IgD-negative memory B cell (primary cell): ENCODE measurements around the gene ACACA. TPM values are rescaled to one million over a fixed set of nuclear protein-coding genes. Genes with fewer than 3 reads are reported as not detected.
A peak's percentile ranks its signal among the peaks of the same experiment; 100 is the strongest.

Source experiments
- H3K27ac Mint-ChIP-seq, 3 donors: one replicate each; pipeline ENCODE4 v1.8.0; 2020 to 2022; ENCODE audit warnings: mild to moderate bottlenecking in 3 of 3, mixed read lengths in 3 of 3, moderate library complexity in 1 of 3
- H3K27me3 Mint-ChIP-seq: one replicate; pipeline ENCODE4 v1.8.0; 2021; ENCODE audit warnings: mixed read lengths
- H3K36me3 Mint-ChIP-seq: one replicate; pipeline ENCODE4 v1.8.0; 2020; ENCODE audit warnings: mild to moderate bottlenecking, mixed read lengths
- H3K4me1 Mint-ChIP-seq, 3 donors: one replicate each; pipeline ENCODE4 v1.8.0; 2020 to 2022; ENCODE audit warnings: mixed read lengths in 3 of 3, mild to moderate bottlenecking in 1 of 3
- H3K4me3 Mint-ChIP-seq, 4 donors: one replicate each; pipeline ENCODE4 v1.8.0; 2020 to 2022; ENCODE audit warnings: mild to moderate bottlenecking in 4 of 4, mixed read lengths in 4 of 4, moderate library complexity in 3 of 4
- H3K9me3 Mint-ChIP-seq, 3 donors: one replicate each; pipeline ENCODE4 v1.8.0; 2020 to 2021; ENCODE audit warnings: mixed read lengths in 3 of 3, mild to moderate bottlenecking in 1 of 3
- polyA plus RNA-seq: library from polyadenylated mRNA; unstranded; fragments of 300-500 nt; fragmentation: Illumina TruSeq; gene quantifications from one replicate; pipeline ENCODE4 v1.2.3, GENCODE V29; 2021

Gene ACACA
- polyA plus RNA-seq, 1 donor from 2014 or later: 6.0 TPM

GRCh38 chr17:37098152-37098551, 308.5 kb downstream of the ACACA start:
- no peaks in the 10 kb centered on the region for H3K27me3 Mint-ChIP-seq
- peaks cover 16% of the 10 kb centered on the region for H3K36me3 Mint-ChIP-seq
- H3K27ac Mint-ChIP-seq: peak overlapping the region in 1 of 3 donors; percentile 80
- H3K4me3 Mint-ChIP-seq: no peak overlapping the region
- no peaks in the 10 kb centered on the region for H3K4me1 Mint-ChIP-seq
- no peaks in the 10 kb centered on the region for H3K9me3 Mint-ChIP-seq

- Mint-ChIP-seq H3K9me3 (no peaks in the 10 kb centered on the region), H3K27ac (no peak overlapping the region), H3K4me3 (no peak overlapping the region), H3K4me1 (no peaks in the 10 kb centered on the region), H3K27me3 (no peaks in the 10 kb centered on the region), H3K36me3 (peaks cover 19% of the 10 kb centered on the region)
Observed at GRCh38 chr17:37097154-37097553, 309.5 kb downstream of the ACACA start.

GRCh38 chr17:37096071-37096470, 310.6 kb downstream of the ACACA start:
- no peaks in the 10 kb centered on the region for H3K9me3 Mint-ChIP-seq
- no peaks in the 10 kb centered on the region for H3K27me3 Mint-ChIP-seq
- H3K27ac Mint-ChIP-seq: no peak overlapping the region
- peaks cover 15% of the 10 kb centered on the region for H3K36me3 Mint-ChIP-seq
- no peaks in the 10 kb centered on the region for H3K4me1 Mint-ChIP-seq
- H3K4me3 Mint-ChIP-seq: no peak overlapping the region

- H3K27me3 Mint-ChIP-seq: no peaks in the 10 kb centered on the region
- peaks cover 3 to 8% (median 3%) of the 10 kb centered on the region in 3 donors for H3K4me1 Mint-ChIP-seq
- H3K4me3 Mint-ChIP-seq: no peak overlapping the region
- no peak overlapping the region for H3K27ac Mint-ChIP-seq
- no peaks in the 10 kb centered on the region for H3K9me3 Mint-ChIP-seq
- H3K36me3 Mint-ChIP-seq: peaks cover 12% of the 10 kb centered on the region
Observed at GRCh38 chr17:37094391-37094790, 312.2 kb downstream of the ACACA start.

- Mint-ChIP-seq H3K9me3 (no peaks in the 10 kb centered on the region), H3K36me3 (peaks cover 12% of the 10 kb centered on the region), H3K27me3 (no peaks in the 10 kb centered on the region), H3K4me1 (peaks cover 3 to 8% (median 3%) of the 10 kb centered on the region in 3 donors), H3K27ac (no peak overlapping the region), H3K4me3 (no peak overlapping the region)
Observed at GRCh38 chr17:37092701-37093100, 313.9 kb downstream of the ACACA start.

GRCh38 chr17:37092071-37092470, 314.6 kb downstream of the ACACA start:
- H3K27ac Mint-ChIP-seq: no peak overlapping the region
- H3K4me1 Mint-ChIP-seq: peaks cover 3 to 8% (median 3%) of the 10 kb centered on the region in 3 donors
- no peak overlapping the region for H3K4me3 Mint-ChIP-seq
- peaks cover 10% of the 10 kb centered on the region for H3K36me3 Mint-ChIP-seq
- H3K27me3 Mint-ChIP-seq: no peaks in the 10 kb centered on the region
- no peaks in the 10 kb centered on the region for H3K9me3 Mint-ChIP-seq

- H3K4me1 Mint-ChIP-seq: peaks cover 3 to 8% (median 3%) of the 10 kb centered on the region in 3 donors
Observed at GRCh38 chr17:37090941-37091340, 315.7 kb downstream of the ACACA start.

GRCh38 chr17:37089956-37090355, 316.7 kb downstream of the ACACA start:
- Mint-ChIP-seq H3K36me3 (peaks cover 20% of the 10 kb centered on the region), H3K4me1 (peaks cover 3 to 8% (median 3%) of the 10 kb centered on the region in 3 donors), H3K27ac (peak overlapping the region; percentile 20 to 71 (median 26)), H3K9me3 (no peaks in the 10 kb centered on the region), H3K4me3 (peak overlapping the region in 1 of 4 donors; percentile 31), H3K27me3 (no peaks in the 10 kb centered on the region)

More at GRCh38 chr17:37090941-37091340, 315.7 kb downstream of the ACACA start:
- Mint-ChIP-seq H3K4me3 (peak overlapping the region in 1 of 4 donors; percentile 39), H3K27me3 (no peaks in the 10 kb centered on the region), H3K27ac (no peak overlapping the region), H3K9me3 (no peaks in the 10 kb centered on the region), H3K36me3 (peaks cover 15% of the 10 kb centered on the region)

- Mint-ChIP-seq H3K27ac (peak overlapping the region in 1 of 3 donors; percentile 53), H3K4me3 (no peak overlapping the region), H3K27me3 (no peaks in the 10 kb centered on the region), H3K36me3 (peaks cover 18% of the 10 kb centered on the region), H3K4me1 (peaks cover 3 to 8% (median 3%) of the 10 kb centered on the region in 3 donors), H3K9me3 (no peaks in the 10 kb centered on the region)
Observed at GRCh38 chr17:37088913-37089312, 317.7 kb downstream of the ACACA start.

GRCh38 chr17:37088459-37088858, 318.2 kb downstream of the ACACA start:
- peaks cover 18% of the 10 kb centered on the region for H3K36me3 Mint-ChIP-seq
- peak overlapping the region in 1 of 3 donors; percentile 53 for H3K27ac Mint-ChIP-seq
- H3K9me3 Mint-ChIP-seq: no peaks in the 10 kb centered on the region
- peaks cover 3 to 8% (median 3%) of the 10 kb centered on the region in 3 donors for H3K4me1 Mint-ChIP-seq
- no peak overlapping the region for H3K4me3 Mint-ChIP-seq
- no peaks in the 10 kb centered on the region for H3K27me3 Mint-ChIP-seq

- Mint-ChIP-seq H3K4me1 (peaks cover 3 to 8% (median 3%) of the 10 kb centered on the region in 3 donors), H3K36me3 (peaks cover 15% of the 10 kb centered on the region), H3K27ac (no peak overlapping the region), H3K9me3 (no peaks in the 10 kb centered on the region), H3K4me3 (peak overlapping the region in 1 of 4 donors; percentile 33), H3K27me3 (no peaks in the 10 kb centered on the region)
Observed at GRCh38 chr17:37087683-37088082, 319.0 kb downstream of the ACACA start.

GRCh38 chr17:37086948-37087347, 319.7 kb downstream of the ACACA start:
- Mint-ChIP-seq H3K27me3 (no peaks in the 10 kb centered on the region), H3K4me3 (no peak overlapping the region), H3K9me3 (no peaks in the 10 kb centered on the region), H3K4me1 (peaks cover 3 to 8% (median 3%) of the 10 kb centered on the region in 3 donors), H3K36me3 (peaks cover 15% of the 10 kb centered on the region), H3K27ac (no peak overlapping the region)

GRCh38 chr17:37086334-37086733, 320.3 kb downstream of the ACACA start:
- Mint-ChIP-seq H3K4me1 (peaks cover 3 to 8% (median 3%) of the 10 kb centered on the region in 3 donors), H3K36me3 (peaks cover 15% of the 10 kb centered on the region), H3K9me3 (no peaks in the 10 kb centered on the region), H3K27me3 (no peaks in the 10 kb centered on the region), H3K4me3 (no peak overlapping the region), H3K27ac (no peak overlapping the region)

- H3K9me3 Mint-ChIP-seq: peaks cover 4% of the 10 kb centered on the region in 3 donors
- no peak overlapping the region for H3K4me3 Mint-ChIP-seq
- peaks cover 3% of the 10 kb centered on the region for H3K27me3 Mint-ChIP-seq
- H3K27ac Mint-ChIP-seq: no peak overlapping the region
- H3K36me3 Mint-ChIP-seq: peaks cover 17% of the 10 kb centered on the region
- H3K4me1 Mint-ChIP-seq: no peaks in the 10 kb centered on the region
Observed at GRCh38 chr17:37084372-37084771, 322.3 kb downstream of the ACACA start.

- Mint-ChIP-seq H3K27me3 (peaks cover 4% of the 10 kb centered on the region), H3K36me3 (peaks cover 15% of the 10 kb centered on the region), H3K4me3 (no peak overlapping the region), H3K27ac (no peak overlapping the region), H3K4me1 (no peaks in the 10 kb centered on the region), H3K9me3 (peaks cover 7 to 8% (median 8%) of the 10 kb centered on the region in 3 donors)
Observed at GRCh38 chr17:37083456-37083855, 323.2 kb downstream of the ACACA start.

GRCh38 chr17:37082985-37083384, 323.7 kb downstream of the ACACA start:
- no peak overlapping the region for H3K27ac Mint-ChIP-seq
- no peaks in the 10 kb centered on the region for H3K4me1 Mint-ChIP-seq
- peaks cover 15% of the 10 kb centered on the region for H3K36me3 Mint-ChIP-seq
- peaks cover 7 to 8% (median 8%) of the 10 kb centered on the region in 3 donors for H3K9me3 Mint-ChIP-seq
- H3K4me3 Mint-ChIP-seq: no peak overlapping the region
- H3K27me3 Mint-ChIP-seq: peaks cover 4% of the 10 kb centered on the region
